Lower leg skin (tissue), 3 donors: ENCODE data around the gene UROC1.

Experiments
- POLR2A ChIP-seq, 2 donors: fragments of 450-650 bp; IDR thresholded peaks; one replicate each; pipeline ENCODE4 v1.6.1; 2016 to 2017; ENCODE audit warnings: antibody characterized with exemption in 2 of 2, mild to moderate bottlenecking in 1 of 2, moderate library complexity in 1 of 2
- TF ChIP-seq, protein P1 (sequence below), 3 donors: fragments of 450-650 bp; IDR thresholded peaks; one replicate each; pipeline ENCODE4 v1.5.1; 2016; ENCODE audit warnings: antibody characterized with exemption in 3 of 3, mild to moderate bottlenecking in 3 of 3, moderate library complexity in 2 of 3

GRCh38 chr3:126524429-126524988, 6.9 kb upstream of the UROC1 start:
- TF ChIP-seq, protein P1, sequence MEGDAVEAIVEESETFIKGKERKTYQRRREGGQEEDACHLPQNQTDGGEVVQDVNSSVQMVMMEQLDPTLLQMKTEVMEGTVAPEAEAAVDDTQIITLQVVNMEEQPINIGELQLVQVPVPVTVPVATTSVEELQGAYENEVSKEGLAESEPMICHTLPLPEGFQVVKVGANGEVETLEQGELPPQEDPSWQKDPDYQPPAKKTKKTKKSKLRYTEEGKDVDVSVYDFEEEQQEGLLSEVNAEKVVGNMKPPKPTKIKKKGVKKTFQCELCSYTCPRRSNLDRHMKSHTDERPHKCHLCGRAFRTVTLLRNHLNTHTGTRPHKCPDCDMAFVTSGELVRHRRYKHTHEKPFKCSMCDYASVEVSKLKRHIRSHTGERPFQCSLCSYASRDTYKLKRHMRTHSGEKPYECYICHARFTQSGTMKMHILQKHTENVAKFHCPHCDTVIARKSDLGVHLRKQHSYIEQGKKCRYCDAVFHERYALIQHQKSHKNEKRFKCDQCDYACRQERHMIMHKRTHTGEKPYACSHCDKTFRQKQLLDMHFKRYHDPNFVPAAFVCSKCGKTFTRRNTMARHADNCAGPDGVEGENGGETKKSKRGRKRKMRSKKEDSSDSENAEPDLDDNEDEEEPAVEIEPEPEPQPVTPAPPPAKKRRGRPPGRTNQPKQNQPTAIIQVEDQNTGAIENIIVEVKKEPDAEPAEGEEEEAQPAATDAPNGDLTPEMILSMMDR (IDR thresholded peaks at IDR 0.05) = no peak
- TF ChIP-seq POLR2A (IDR thresholded peaks at IDR 0.05) = no peak
